ENCODE measurements around the gene STRBP. TPM values are rescaled to one million over a fixed set of nuclear protein-coding genes. Genes with fewer than 3 reads are reported as not detected.

STRBP gene
- 10 to 100 TPM; 40.7 to 43.2 TPM for total RNA-seq

DNA sequence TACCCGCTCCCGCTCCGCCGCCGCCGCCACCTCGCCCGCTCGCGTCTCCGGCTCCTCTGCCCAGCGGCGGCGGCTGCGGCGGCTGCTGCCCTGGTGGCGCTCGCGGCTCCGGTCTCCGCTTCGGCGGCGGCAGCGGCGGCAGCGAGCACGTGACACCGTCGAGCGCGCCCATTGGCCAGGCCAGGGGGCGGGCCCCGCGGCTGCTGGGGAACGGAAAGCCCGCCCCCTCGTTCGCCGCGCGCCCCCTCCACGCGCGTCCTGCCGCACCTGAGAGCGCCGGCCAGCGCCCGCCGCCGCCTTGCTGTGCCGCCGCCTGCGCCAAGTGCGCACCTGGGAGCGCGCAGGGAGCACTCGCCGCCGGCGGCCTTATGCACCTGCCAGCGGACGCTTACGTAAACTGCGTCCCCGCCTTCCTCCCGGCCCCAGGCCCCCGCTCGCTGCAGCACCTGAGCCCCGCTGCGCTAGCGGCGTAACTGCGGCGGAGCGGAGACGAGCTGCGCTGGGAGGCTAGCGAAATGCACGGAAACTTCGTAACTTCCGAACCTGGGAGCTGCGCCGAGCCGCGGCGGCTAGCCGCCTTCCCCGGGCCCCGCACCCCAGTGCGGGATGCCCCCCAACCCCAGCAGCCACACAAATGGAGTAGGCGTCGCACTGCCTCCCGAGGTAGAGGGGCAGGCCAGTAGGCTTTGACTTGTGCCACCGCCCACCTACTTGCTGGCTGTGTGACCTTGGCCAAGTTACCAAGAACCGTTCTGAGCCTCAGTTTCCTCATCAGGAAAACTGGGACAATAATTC is at the start of gene STRBP:
TSS of gene STRBP (minus strand) at position 122 of the 795 bp plus-strand sequence. CDS start 84,452 bp downstream, outside the sequence.
- Mint-ChIP-seq H3K27ac (peak within 1 kb of the TSS; percentile 13), H3K9me3 (no peaks in the 10 kb centered on the region), H3K27me3 (no peaks in the 10 kb centered on the region), H3K4me3 (peak within 1 kb of the TSS; percentile 69), H3K36me3 (ENCODE audit: low read depth) (no peaks in the 10 kb centered on the region), H3K4me1 (ENCODE audit: low read depth) (peaks cover 37% of the 10 kb centered on the region)
- TF ChIP-seq, protein P1, sequence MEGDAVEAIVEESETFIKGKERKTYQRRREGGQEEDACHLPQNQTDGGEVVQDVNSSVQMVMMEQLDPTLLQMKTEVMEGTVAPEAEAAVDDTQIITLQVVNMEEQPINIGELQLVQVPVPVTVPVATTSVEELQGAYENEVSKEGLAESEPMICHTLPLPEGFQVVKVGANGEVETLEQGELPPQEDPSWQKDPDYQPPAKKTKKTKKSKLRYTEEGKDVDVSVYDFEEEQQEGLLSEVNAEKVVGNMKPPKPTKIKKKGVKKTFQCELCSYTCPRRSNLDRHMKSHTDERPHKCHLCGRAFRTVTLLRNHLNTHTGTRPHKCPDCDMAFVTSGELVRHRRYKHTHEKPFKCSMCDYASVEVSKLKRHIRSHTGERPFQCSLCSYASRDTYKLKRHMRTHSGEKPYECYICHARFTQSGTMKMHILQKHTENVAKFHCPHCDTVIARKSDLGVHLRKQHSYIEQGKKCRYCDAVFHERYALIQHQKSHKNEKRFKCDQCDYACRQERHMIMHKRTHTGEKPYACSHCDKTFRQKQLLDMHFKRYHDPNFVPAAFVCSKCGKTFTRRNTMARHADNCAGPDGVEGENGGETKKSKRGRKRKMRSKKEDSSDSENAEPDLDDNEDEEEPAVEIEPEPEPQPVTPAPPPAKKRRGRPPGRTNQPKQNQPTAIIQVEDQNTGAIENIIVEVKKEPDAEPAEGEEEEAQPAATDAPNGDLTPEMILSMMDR (IDR thresholded peaks at IDR 0.05) = no peak
- DNase-seq = peak; percentile 93
- peak; percentile 90 for ATAC-seq
- POLR2A ChIA-PET = interaction anchor here (0.6 to 1.0 kb wide), 4 partner anchors 38 to 80 kb away, joined by 3 to 6 read pairs (median 3); no protein-coding TSS in a partner anchor
- CTCF ChIA-PET = interaction anchor here (0.7 to 2.2 kb wide), 6 partner anchors 22 to 89 kb away, joined by 3 to 11 read pairs (median 4); no protein-coding TSS in a partner anchor
- intact Hi-C loops (cut with micrococcal nuclease) = no loop called here

DNA sequence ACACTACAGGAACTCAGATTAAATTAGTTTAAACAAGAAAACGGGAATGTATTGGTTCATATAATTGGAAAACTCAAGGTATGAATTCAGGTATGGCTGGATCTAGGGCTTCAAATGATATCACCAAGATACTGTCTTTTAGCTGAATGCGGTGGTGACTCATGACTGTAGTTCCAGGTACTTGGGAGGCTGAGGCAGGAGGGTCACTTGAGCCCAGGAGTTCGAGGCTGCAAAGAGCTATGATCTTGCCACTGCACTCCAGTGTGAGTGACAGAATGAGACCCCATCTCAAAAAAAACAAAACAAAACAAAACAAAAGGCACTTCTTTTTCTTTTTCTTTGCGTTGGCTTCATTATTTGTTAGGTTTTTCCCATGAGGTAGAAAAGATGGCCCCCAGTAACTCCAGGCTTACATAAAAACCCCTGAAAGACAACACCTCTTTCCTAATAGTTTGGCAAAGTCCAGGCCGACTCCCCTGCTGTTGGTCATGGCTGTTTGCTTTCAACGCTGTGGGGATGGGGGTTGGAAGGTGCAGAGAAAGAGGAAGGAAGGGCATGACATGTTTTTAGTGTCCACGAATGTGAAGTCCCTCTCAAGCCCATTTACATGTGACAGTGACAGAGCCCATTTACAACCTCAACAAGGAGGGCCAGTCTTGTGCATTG is 47.8 kb upstream of the STRBP start:
- ATAC-seq (no peak), DNase-seq (no peak)
- Mint-ChIP-seq H3K27ac (no peak overlapping the region), H3K4me1 (ENCODE audit: low read depth) (peaks cover 7% of the 10 kb centered on the region), H3K36me3 (ENCODE audit: low read depth) (no peaks in the 10 kb centered on the region), H3K4me3 (no peak overlapping the region), H3K9me3 (no peaks in the 10 kb centered on the region), H3K27me3 (no peaks in the 10 kb centered on the region)
- ChIA-PET POLR2A (no interaction called here), CTCF (interaction anchor here (1.6 kb wide), 1 partner anchor 9 kb away, joined by 3 read pairs; no protein-coding TSS in a partner anchor)
- TF ChIP-seq, protein P1 (IDR thresholded peaks at IDR 0.05) = no peak
- intact Hi-C loops (cut with micrococcal nuclease) = no loop called here

DNA sequence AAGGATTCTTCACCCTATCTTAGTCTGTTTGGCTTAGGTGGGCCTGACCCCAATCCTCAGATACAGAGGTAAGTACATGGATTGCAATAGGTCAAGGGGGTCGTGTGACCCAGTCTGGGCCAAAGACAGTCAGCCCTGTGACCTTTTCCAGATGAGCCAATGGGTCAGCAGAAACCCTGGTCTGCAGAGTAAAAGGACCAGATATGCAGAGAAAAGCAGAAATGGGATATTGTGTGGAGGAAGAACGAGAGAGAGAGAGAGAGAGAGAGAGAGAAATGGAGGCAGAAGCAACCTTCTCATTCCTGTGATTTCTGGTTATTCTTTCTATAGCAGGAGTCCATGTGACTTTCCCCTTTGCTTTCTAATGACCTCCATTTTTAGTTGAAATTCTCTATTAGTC is 47.2 kb upstream of the STRBP start:
- CTCF ChIA-PET = interaction anchor here (1.6 kb wide), 1 partner anchor 10 kb away, joined by 3 read pairs; no protein-coding TSS in a partner anchor
- ATAC-seq (no peak), DNase-seq (no peak)
- no peak overlapping the region for H3K4me3 Mint-ChIP-seq
- H3K9me3 Mint-ChIP-seq = no peaks in the 10 kb centered on the region
- TF ChIP-seq, protein P1 (IDR thresholded peaks at IDR 0.05) = no peak
- no peaks in the 10 kb centered on the region for H3K36me3 Mint-ChIP-seq (ENCODE audit: low read depth)
- no peak overlapping the region for H3K27ac Mint-ChIP-seq
- peaks cover 5% of the 10 kb centered on the region for H3K4me1 Mint-ChIP-seq (ENCODE audit: low read depth)
- POLR2A ChIA-PET = no interaction called here
- no peaks in the 10 kb centered on the region for H3K27me3 Mint-ChIP-seq
- intact Hi-C loops (cut with micrococcal nuclease) = no loop called here

DNA sequence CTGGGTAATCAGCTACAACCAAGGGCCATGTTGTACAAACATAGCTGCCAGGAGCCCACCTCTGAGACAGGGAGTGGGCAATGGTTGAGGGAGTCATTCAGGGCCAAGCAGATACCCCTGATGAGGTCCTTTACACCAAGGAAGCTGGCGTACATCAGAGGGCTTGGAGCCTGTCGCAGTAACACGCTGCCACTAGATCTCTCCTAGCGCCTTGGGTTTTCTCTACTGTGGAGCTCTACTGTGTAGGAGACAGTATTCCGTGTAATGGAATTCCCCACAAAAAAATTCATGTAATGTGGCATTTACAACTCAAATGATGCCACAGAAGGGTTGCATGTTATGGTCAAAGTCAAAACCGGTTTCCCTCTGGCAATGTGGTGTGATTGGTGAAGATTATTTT is 46.2 kb upstream of the STRBP start:
- no peak overlapping the region for H3K27ac Mint-ChIP-seq
- no peak for DNase-seq
- peaks cover 5% of the 10 kb centered on the region for H3K4me1 Mint-ChIP-seq (ENCODE audit: low read depth)
- H3K4me3 Mint-ChIP-seq = no peak overlapping the region
- ChIA-PET POLR2A (interaction anchor here (1.1 to 1.4 kb wide), 2 partner anchors 8 to 10 kb away, joined by 3 to 4 read pairs; no protein-coding TSS in a partner anchor), CTCF (interaction anchor here (2.2 kb wide), 1 partner anchor 10 kb away, joined by 5 read pairs; no protein-coding TSS in a partner anchor)
- H3K9me3 Mint-ChIP-seq = no peaks in the 10 kb centered on the region
- no peak for ATAC-seq
- intact Hi-C loops (cut with micrococcal nuclease) = no loop called here
- H3K36me3 Mint-ChIP-seq (ENCODE audit: low read depth) = no peaks in the 10 kb centered on the region
- TF ChIP-seq, protein P1 (IDR thresholded peaks at IDR 0.05) = no peak
- H3K27me3 Mint-ChIP-seq = no peaks in the 10 kb centered on the region
